Mesendoderm (in vitro differentiated cells): ENCODE measurements around the gene ADGRV1.

Experiments used
- DNase-seq: peaks from one replicate; pipeline ENCODE4 v3.0.0; 2013
- H2AK5ac ChIP-seq: 2 replicates; pipeline ENCODE4 v1.6.1; 2013; ENCODE audit warnings: low read length, inconsistent platforms
- H2BK120ac ChIP-seq: 2 replicates; pipeline ENCODE4 v1.6.1; 2013; ENCODE audit warnings: low read depth, mild to moderate bottlenecking, low read length, moderate library complexity, mixed read lengths
- H2BK15ac ChIP-seq: replicated peaks from 2 replicates; pipeline ENCODE4 v1.6.1; 2013; ENCODE audit warnings: low read depth, mild to moderate bottlenecking, moderate library complexity
- H2BK5ac ChIP-seq: 2 replicates; pipeline ENCODE4 v1.6.1; 2013; ENCODE audit warnings: low read length, inconsistent platforms
- H3K18ac ChIP-seq: 2 replicates; pipeline ENCODE4 v1.6.1; 2013; ENCODE audit warnings: mild to moderate bottlenecking, low read length, mixed read lengths
- H3K23ac ChIP-seq: one replicate; pipeline ENCODE4 v1.6.1; 2013; ENCODE audit warnings: low read length
- H3K27ac ChIP-seq: 2 replicates; pipeline ENCODE4 v1.5.1; 2013; ENCODE audit warnings: low read depth, mild to moderate bottlenecking, inconsistent platforms, low read length, moderate library complexity
- H3K27me3 ChIP-seq: 2 replicates; pipeline ENCODE4 v1.6.1; 2013; ENCODE audit warnings: low read length, control low read depth, mild to moderate bottlenecking, inconsistent platforms; ENCODE audit not compliant: insufficient read depth, poor library complexity
- H3K36me3 ChIP-seq: 2 replicates; pipeline ENCODE4 v1.6.1; 2013; ENCODE audit warnings: low read length, inconsistent platforms; ENCODE audit not compliant: control insufficient read depth, insufficient read depth
- H3K4ac ChIP-seq: one replicate; pipeline ENCODE4 v1.6.1; 2013; ENCODE audit warnings: low read depth, mild to moderate bottlenecking, low read length, moderate library complexity
- H3K4me1 ChIP-seq: 2 replicates; pipeline ENCODE4 v1.6.1; 2013; ENCODE audit warnings: low read depth, low read length, inconsistent platforms; ENCODE audit not compliant: control insufficient read depth
- H3K4me2 ChIP-seq: 2 replicates; pipeline ENCODE4 v1.6.1; 2013; ENCODE audit warnings: low read length
- H3K4me3 ChIP-seq: 2 replicates; pipeline ENCODE4 v1.5.1; 2013; ENCODE audit warnings: mild to moderate bottlenecking, low read length
- H3K56ac ChIP-seq: one replicate; pipeline ENCODE4 v1.6.1; 2013; ENCODE audit warnings: low read length
- H3K79me1 ChIP-seq: 2 replicates; pipeline ENCODE4 v1.6.1; 2013; ENCODE audit warnings: low read length, inconsistent platforms
- H3K79me2 ChIP-seq: 2 replicates; pipeline ENCODE4 v1.6.1; 2013; ENCODE audit warnings: mild to moderate bottlenecking, low read length; ENCODE audit not compliant: control insufficient read depth, insufficient read depth
- H3K9ac ChIP-seq: 2 replicates; pipeline ENCODE4 v1.6.1; 2013; ENCODE audit warnings: low read length, inconsistent platforms
- H4K5ac ChIP-seq: one replicate; pipeline ENCODE4 v1.6.1; 2013; ENCODE audit warnings: low read length
- H4K8ac ChIP-seq: one replicate; pipeline ENCODE4 v1.6.1; 2013; ENCODE audit warnings: low read depth, mild to moderate bottlenecking, control low read depth, low read length, moderate library complexity
- WGBS: extraction: QIAGEN DNeasy Blood & Tissue Kit; methylation state at CpG from one replicate; pipeline ENCODE4 v1.1.7; 2013; ENCODE audit warnings: low lambda C conversion rate, missing lambda C conversion rate; ENCODE audit not compliant: insufficient coverage; ENCODE audit errors: extremely low coverage; 5-methylcytosine and 5-hydroxymethylcytosine counted together

The ADGRV1 gene

DNA sequence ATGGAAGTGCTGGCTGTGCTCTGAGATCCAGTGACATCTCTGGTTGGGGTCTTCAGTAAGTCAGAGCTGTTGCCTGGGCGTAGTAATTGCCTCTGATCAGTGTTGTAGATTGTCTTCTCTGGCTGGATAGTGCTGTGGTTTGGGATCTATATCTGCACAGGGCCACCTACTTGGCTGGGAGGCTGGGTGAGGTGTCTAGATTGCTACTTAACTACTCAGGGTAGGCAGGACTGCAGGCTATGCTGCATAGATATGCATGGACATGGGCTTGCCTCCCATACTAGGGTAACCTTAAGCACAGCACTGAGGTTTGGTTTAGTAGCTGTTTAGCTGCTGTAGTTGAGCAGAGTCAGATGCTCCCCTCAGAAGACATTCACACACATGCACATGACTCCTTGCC is 181.0 kb downstream of the ADGRV1 start:
- no peak overlapping the region for H3K4me3 ChIP-seq
- no peak overlapping the region for H3K23ac ChIP-seq
- no peak overlapping the region for H3K18ac ChIP-seq
- H3K4me2 ChIP-seq, result no peak overlapping the region
- no peak overlapping the region for H3K56ac ChIP-seq
- H4K8ac ChIP-seq, result no peak overlapping the region
- no peak overlapping the region for H3K27ac ChIP-seq
- H3K9ac ChIP-seq, result no peak overlapping the region
- no peak overlapping the region for H4K5ac ChIP-seq
- no peak for DNase-seq
- H3K27me3 ChIP-seq, result no peaks in the 10 kb centered on the region
- H2AK5ac ChIP-seq, result no peak overlapping the region
- H3K79me1 ChIP-seq, result no peaks in the 10 kb centered on the region
- no peak overlapping the region for H2BK120ac ChIP-seq
- no peaks in the 10 kb centered on the region for H3K36me3 ChIP-seq
- no peaks in the 10 kb centered on the region for H3K79me2 ChIP-seq
- peaks cover 2% of the 10 kb centered on the region for H3K4me1 ChIP-seq
- H2BK5ac ChIP-seq, result no peak overlapping the region
- H3K4ac ChIP-seq, result no peak overlapping the region
- WGBS, result no CpG with 5 or more reads among the region's 1 CpG
- no peak overlapping the region for H2BK15ac ChIP-seq

DNA sequence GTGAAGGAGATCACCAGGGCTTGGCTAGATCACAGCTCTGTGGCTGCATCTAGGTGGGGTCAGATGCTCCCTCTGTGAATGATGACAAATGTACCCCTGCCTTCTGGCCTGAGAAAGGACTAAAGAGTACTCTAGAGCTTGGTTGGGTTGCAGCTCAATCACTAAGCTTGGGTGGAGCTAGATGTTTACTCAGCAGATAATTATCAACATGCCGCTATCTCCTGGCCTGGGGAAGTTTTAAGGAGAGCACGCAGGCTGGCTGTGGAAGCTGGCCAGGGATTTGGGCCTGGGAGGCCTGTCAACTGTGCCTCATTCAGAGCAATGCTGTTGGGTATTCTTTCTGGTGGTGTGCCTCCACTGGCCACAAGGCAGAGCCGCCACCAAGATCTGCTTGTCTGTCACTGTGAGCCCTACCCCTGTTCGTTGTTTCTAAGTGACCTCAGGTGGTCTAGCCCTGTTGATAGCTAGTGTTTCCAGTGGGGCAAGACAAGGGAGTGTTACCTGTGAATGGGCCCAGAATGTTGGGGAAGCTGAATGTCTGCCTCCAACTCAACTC is 181.7 kb downstream of the ADGRV1 start:
- no peak overlapping the region for H2BK15ac ChIP-seq
- no peak overlapping the region for H3K4me2 ChIP-seq
- H3K27me3 ChIP-seq, result no peaks in the 10 kb centered on the region
- H3K4me1 ChIP-seq, result peaks cover 2% of the 10 kb centered on the region
- H2BK5ac ChIP-seq, result no peak overlapping the region
- H3K56ac ChIP-seq, result no peak overlapping the region
- no peak overlapping the region for H4K5ac ChIP-seq
- WGBS, result no CpG with 5 or more reads among the region's 4 CpGs
- no peak overlapping the region for H2AK5ac ChIP-seq
- no peaks in the 10 kb centered on the region for H3K79me1 ChIP-seq
- no peaks in the 10 kb centered on the region for H3K79me2 ChIP-seq
- peak; percentile 25 for DNase-seq
- no peak overlapping the region for H3K18ac ChIP-seq
- no peak overlapping the region for H3K4ac ChIP-seq
- no peak overlapping the region for H4K8ac ChIP-seq
- no peak overlapping the region for H3K9ac ChIP-seq
- no peak overlapping the region for H3K23ac ChIP-seq
- H3K4me3 ChIP-seq, result no peak overlapping the region
- no peaks in the 10 kb centered on the region for H3K36me3 ChIP-seq
- H3K27ac ChIP-seq, result no peak overlapping the region
- no peak overlapping the region for H2BK120ac ChIP-seq

DNA sequence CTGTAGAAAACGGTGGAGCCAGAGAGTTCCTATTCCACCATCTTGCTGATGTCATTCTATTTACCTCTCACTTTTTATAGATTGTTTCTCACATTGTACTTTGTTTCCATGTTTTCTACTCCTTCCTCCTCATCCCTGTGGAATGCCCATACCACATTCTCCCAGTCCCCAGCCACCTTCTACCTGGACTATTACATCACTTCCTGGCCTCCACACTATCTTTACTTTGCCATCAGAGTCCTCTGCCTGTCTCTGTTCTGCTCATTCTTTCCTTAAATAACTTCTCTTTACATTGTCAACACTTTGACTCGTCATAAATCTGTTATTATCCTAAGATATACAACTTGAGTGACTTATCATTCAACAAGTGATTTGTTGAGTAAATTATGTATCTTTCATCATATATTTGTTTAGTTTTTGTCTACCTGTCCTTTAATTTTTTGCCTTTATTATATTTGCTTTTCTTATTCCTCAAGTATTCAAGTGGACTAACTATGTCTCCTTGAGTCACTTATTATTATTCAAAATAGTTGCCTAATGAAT is 182.5 kb downstream of the ADGRV1 start:
- no peak overlapping the region for H3K18ac ChIP-seq
- no peak overlapping the region for H2BK120ac ChIP-seq
- no CpG with 5 or more reads among the region's 2 CpGs for WGBS
- no peak overlapping the region for H2AK5ac ChIP-seq
- H3K4me3 ChIP-seq, result no peak overlapping the region
- no peak overlapping the region for H4K5ac ChIP-seq
- H3K27ac ChIP-seq, result no peak overlapping the region
- peaks cover 2% of the 10 kb centered on the region for H3K4me1 ChIP-seq
- H3K56ac ChIP-seq, result no peak overlapping the region
- H3K4me2 ChIP-seq, result no peak overlapping the region
- H3K27me3 ChIP-seq, result no peaks in the 10 kb centered on the region
- peak; percentile 21 for DNase-seq
- H2BK5ac ChIP-seq, result no peak overlapping the region
- no peaks in the 10 kb centered on the region for H3K36me3 ChIP-seq
- no peak overlapping the region for H3K4ac ChIP-seq
- no peak overlapping the region for H3K9ac ChIP-seq
- no peaks in the 10 kb centered on the region for H3K79me2 ChIP-seq
- H3K79me1 ChIP-seq, result no peaks in the 10 kb centered on the region
- no peak overlapping the region for H3K23ac ChIP-seq
- H4K8ac ChIP-seq, result no peak overlapping the region
- no peak overlapping the region for H2BK15ac ChIP-seq

DNA sequence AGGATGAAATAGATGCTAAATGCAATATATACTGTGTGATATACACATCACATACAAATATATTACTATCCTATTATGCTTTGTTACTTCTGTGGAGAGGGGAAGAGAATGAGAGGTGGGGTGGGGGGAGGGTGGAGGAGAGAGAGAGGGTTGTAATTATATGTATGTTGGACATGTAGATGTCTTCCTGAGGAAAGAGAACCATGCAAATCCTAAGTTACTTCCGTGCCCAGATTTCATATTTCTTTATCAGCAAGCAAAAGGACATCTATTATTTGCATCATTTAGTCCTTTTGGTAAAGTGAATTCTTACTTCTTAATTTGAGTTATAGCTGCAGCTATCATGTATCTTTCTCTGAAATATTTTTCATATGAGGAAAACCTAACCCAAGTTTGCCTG is 187.5 kb downstream of the ADGRV1 start:
- no peak overlapping the region for H4K5ac ChIP-seq
- no peak overlapping the region for H3K4me2 ChIP-seq
- no peaks in the 10 kb centered on the region for H3K4me1 ChIP-seq
- no peak overlapping the region for H2AK5ac ChIP-seq
- no peaks in the 10 kb centered on the region for H3K36me3 ChIP-seq
- H3K4ac ChIP-seq, result no peak overlapping the region
- H2BK120ac ChIP-seq, result no peak overlapping the region
- no peak overlapping the region for H2BK5ac ChIP-seq
- no CpG with 5 or more reads among the region's 1 CpG for WGBS
- no peak overlapping the region for H3K18ac ChIP-seq
- no peak overlapping the region for H3K4me3 ChIP-seq
- H2BK15ac ChIP-seq, result no peak overlapping the region
- no peaks in the 10 kb centered on the region for H3K79me2 ChIP-seq
- H3K79me1 ChIP-seq, result no peaks in the 10 kb centered on the region
- no peak overlapping the region for H3K23ac ChIP-seq
- no peak overlapping the region for H4K8ac ChIP-seq
- H3K27ac ChIP-seq, result no peak overlapping the region
- H3K56ac ChIP-seq, result no peak overlapping the region
- H3K27me3 ChIP-seq, result no peaks in the 10 kb centered on the region
- no peak overlapping the region for H3K9ac ChIP-seq
- DNase-seq, result no peak

DNA sequence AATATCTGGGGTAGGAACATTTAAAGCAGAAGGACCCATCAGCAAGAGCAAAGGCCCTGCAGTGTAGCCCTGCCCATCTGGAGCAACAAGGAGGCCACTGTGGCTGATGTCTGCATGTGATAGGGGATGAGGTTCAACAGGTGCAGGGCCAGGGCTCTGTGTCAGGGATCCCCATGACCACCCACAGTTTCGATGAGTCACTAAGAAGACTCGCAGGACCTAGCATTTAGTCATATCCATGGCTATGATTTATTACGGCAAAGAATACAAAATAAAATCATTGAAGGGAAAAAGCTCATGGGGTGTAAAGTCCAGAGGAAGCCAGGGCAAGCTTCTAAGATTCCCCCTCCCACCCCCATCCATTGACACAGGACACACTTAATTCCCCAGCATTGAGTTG is 188.6 kb downstream of the ADGRV1 start:
- WGBS, result no CpG with 5 or more reads among the region's 3 CpGs
- Histone ChIP-seq H3K4me3 (no peak overlapping the region), H3K79me1 (no peaks in the 10 kb centered on the region), H3K9ac (no peak overlapping the region), H4K5ac (no peak overlapping the region), H3K4ac (no peak overlapping the region), H3K18ac (no peak overlapping the region), H3K27ac (no peak overlapping the region), H3K4me1 (no peaks in the 10 kb centered on the region), H3K36me3 (no peaks in the 10 kb centered on the region), H2AK5ac (no peak overlapping the region), H3K27me3 (no peaks in the 10 kb centered on the region), H2BK120ac (no peak overlapping the region), H3K4me2 (no peak overlapping the region), H4K8ac (no peak overlapping the region), H3K23ac (no peak overlapping the region), H3K56ac (no peak overlapping the region), H2BK15ac (no peak overlapping the region), H3K79me2 (no peaks in the 10 kb centered on the region), H2BK5ac (no peak overlapping the region)
- DNase-seq, result no peak

DNA sequence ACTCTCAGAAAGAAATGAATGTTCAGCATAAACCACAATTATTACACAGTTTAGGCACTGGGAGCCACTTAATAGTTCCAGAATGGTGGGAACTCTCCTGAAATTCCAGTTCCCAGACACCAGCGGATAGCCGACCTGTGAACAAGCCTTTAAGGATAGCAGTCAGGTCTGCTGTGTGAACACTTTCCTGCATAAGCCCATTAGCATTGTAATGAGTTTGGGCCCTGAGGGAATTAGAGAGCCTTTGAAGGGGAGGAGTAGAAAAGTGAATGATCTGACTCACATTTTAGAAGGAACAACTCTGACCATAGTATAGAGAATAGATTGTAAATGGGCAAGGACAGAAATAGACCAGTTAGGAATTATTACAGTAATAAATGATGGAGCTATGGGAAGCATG is 189.1 kb downstream of the ADGRV1 start:
- no peak overlapping the region for H3K4ac ChIP-seq
- H3K27ac ChIP-seq, result no peak overlapping the region
- no peak overlapping the region for H4K5ac ChIP-seq
- no peaks in the 10 kb centered on the region for H3K79me1 ChIP-seq
- H3K23ac ChIP-seq, result no peak overlapping the region
- H3K4me1 ChIP-seq, result no peaks in the 10 kb centered on the region
- no peak overlapping the region for H3K9ac ChIP-seq
- WGBS, result no CpG with 5 or more reads among the region's 2 CpGs
- H3K56ac ChIP-seq, result no peak overlapping the region
- H2AK5ac ChIP-seq, result no peak overlapping the region
- no peak overlapping the region for H4K8ac ChIP-seq
- H3K27me3 ChIP-seq, result no peaks in the 10 kb centered on the region
- no peak overlapping the region for H2BK120ac ChIP-seq
- H3K36me3 ChIP-seq, result no peaks in the 10 kb centered on the region
- peak; percentile 75 for DNase-seq
- no peak overlapping the region for H2BK15ac ChIP-seq
- H3K4me2 ChIP-seq, result no peak overlapping the region
- no peak overlapping the region for H2BK5ac ChIP-seq
- no peak overlapping the region for H3K4me3 ChIP-seq
- H3K79me2 ChIP-seq, result no peaks in the 10 kb centered on the region
- H3K18ac ChIP-seq, result no peak overlapping the region
